ENCODE results near the gene TATDN2. TPM values are rescaled to one million over a fixed set of nuclear protein-coding genes. Genes with fewer than 3 reads are reported as not detected.

The TATDN2 gene
- total and polyA plus RNA-seq, 9 of the 15 experiments (the other 6 are each of a cell fraction or from before 2014, with no cell fraction given): 5.2 to 44.7 (median 25.8) TPM

DNA sequence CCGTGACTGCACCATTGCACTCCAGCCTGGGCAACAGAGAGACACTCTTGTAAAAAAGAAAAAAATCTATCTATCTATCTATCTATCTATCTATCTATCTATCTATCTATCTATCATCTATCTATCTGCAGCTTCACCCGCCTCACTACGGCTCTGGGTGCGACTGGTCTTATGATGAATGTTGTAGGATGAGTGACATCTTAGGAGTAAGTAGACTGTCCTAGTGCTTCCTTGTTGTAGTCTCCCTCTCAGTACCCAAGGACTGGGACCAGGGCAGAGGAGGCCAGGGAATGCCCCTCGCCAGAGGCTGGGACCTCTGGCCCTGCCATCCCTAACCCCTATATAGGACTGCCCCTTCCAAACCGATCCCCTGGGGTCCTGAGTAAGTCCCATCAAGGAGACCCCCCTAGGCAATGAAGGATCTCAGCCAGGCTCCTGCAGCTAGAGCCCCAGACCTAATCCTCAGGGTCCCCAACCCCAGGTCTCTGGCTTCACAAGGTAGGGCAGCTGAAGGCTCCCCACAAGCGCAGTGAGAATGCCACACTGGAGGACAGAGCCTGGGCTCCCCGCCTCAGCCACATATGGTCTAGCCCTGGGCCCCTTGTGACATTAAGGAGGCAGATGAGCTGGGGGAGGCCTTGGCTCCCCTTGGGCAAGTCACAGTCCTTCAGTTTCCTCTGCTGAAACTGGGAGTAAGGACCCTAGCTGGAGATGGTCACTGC, 73.5 kb downstream of the TATDN2 start (continued):
- no peak for TF ChIP-seq ZNF79 (CRISPR knock-in tag; IDR thresholded peaks at IDR 0.05; ENCODE audit: low read depth)
- no peak for TF ChIP-seq DDX20 (tag; IDR thresholded peaks at IDR 0.05; ENCODE audit: low read depth)
- no peak for TF ChIP-seq ZNF41 (CRISPR knock-in tag; conservative IDR thresholded peaks at IDR 0.05)
- no peak for TF ChIP-seq PHTF2 (CRISPR knock-in tag; IDR thresholded peaks at IDR 0.05)
- TF ChIP-seq RHOXF2B (CRISPR knock-in tag; conservative IDR thresholded peaks at IDR 0.05): no peak
- no peak for TF ChIP-seq ZNF76 (CRISPR knock-in tag; IDR thresholded peaks at IDR 0.05; ENCODE audit: borderline replicate concordance)
- no peak for TF ChIP-seq CSDE1 (IDR thresholded peaks at IDR 0.05)
- no peak for TF ChIP-seq ZEB2 (IDR thresholded peaks at IDR 0.05)
- TF ChIP-seq PRMT5 (CRISPR knock-in tag; IDR thresholded peaks at IDR 0.05): 0 out of 2 replicates have a peak, but pooled peaks have one; percentile 61
- TF ChIP-seq, protein P1, sequence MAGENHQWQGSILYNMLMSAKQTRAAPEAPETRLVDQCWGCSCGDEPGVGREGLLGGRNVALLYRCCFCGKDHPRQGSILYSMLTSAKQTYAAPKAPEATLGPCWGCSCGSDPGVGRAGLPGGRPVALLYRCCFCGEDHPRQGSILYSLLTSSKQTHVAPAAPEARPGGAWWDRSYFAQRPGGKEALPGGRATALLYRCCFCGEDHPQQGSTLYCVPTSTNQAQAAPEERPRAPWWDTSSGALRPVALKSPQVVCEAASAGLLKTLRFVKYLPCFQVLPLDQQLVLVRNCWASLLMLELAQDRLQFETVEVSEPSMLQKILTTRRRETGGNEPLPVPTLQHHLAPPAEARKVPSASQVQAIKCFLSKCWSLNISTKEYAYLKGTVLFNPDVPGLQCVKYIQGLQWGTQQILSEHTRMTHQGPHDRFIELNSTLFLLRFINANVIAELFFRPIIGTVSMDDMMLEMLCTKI (IDR thresholded peaks at IDR 0.05; ENCODE audit: partially characterized antibody): no peak
- TF ChIP-seq ZNF766 (CRISPR knock-in tag; conservative IDR thresholded peaks at IDR 0.05): no peak
- no peak for TF ChIP-seq ZNF12 (CRISPR knock-in tag; IDR thresholded peaks at IDR 0.05)
- no peak for TF ChIP-seq ARID2 (IDR thresholded peaks at IDR 0.05)
- no peak for TF ChIP-seq ZNF324 (CRISPR knock-in tag; IDR thresholded peaks at IDR 0.05)
- no peak for TF ChIP-seq PTTG1 (tag; IDR thresholded peaks at IDR 0.05; ENCODE audit: low read depth)
- TF ChIP-seq SP1 (CRISPR knock-in tag; IDR thresholded peaks at IDR 0.05): 0 out of 2 replicates have a peak, but pooled peaks have one; percentile 18
- TF ChIP-seq KAT7 (CRISPR knock-in tag; IDR thresholded peaks at IDR 0.05; ENCODE audit: borderline replicate concordance): no peak
- no peak for TF ChIP-seq TCF3 (CRISPR knock-in tag; IDR thresholded peaks at IDR 0.05)
- TF ChIP-seq RUNX1 (IDR thresholded peaks at IDR 0.05; ENCODE audit: low read depth): no peak
- no peak for TF ChIP-seq RBM22 (IDR thresholded peaks at IDR 0.05; ENCODE audit: low read depth, low read length, poor library complexity, severe bottlenecking)
- TF ChIP-seq, protein P2, sequence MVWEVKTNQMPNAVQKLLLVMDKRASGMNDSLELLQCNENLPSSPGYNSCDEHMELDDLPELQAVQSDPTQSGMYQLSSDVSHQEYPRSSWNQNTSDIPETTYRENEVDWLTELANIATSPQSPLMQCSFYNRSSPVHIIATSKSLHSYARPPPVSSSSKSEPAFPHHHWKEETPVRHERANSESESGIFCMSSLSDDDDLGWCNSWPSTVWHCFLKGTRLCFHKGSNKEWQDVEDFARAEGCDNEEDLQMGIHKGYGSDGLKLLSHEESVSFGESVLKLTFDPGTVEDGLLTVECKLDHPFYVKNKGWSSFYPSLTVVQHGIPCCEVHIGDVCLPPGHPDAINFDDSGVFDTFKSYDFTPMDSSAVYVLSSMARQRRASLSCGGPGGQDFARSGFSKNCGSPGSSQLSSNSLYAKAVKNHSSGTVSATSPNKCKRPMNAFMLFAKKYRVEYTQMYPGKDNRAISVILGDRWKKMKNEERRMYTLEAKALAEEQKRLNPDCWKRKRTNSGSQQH (CRISPR knock-in tag; IDR thresholded peaks at IDR 0.05): no peak
- TF ChIP-seq ZNF165 (CRISPR knock-in tag; IDR thresholded peaks at IDR 0.05; ENCODE audit: borderline replicate concordance): no peak
- TF ChIP-seq, protein P3, sequence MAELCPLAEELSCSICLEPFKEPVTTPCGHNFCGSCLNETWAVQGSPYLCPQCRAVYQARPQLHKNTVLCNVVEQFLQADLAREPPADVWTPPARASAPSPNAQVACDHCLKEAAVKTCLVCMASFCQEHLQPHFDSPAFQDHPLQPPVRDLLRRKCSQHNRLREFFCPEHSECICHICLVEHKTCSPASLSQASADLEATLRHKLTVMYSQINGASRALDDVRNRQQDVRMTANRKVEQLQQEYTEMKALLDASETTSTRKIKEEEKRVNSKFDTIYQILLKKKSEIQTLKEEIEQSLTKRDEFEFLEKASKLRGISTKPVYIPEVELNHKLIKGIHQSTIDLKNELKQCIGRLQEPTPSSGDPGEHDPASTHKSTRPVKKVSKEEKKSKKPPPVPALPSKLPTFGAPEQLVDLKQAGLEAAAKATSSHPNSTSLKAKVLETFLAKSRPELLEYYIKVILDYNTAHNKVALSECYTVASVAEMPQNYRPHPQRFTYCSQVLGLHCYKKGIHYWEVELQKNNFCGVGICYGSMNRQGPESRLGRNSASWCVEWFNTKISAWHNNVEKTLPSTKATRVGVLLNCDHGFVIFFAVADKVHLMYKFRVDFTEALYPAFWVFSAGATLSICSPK (IDR thresholded peaks at IDR 0.05; ENCODE audit: borderline replicate concordance): no peak
- TF ChIP-seq SRSF7 (optimal IDR thresholded peaks at IDR 0.05; ENCODE audit: low read depth, low read length): no peak
- TF ChIP-seq, protein P4, sequence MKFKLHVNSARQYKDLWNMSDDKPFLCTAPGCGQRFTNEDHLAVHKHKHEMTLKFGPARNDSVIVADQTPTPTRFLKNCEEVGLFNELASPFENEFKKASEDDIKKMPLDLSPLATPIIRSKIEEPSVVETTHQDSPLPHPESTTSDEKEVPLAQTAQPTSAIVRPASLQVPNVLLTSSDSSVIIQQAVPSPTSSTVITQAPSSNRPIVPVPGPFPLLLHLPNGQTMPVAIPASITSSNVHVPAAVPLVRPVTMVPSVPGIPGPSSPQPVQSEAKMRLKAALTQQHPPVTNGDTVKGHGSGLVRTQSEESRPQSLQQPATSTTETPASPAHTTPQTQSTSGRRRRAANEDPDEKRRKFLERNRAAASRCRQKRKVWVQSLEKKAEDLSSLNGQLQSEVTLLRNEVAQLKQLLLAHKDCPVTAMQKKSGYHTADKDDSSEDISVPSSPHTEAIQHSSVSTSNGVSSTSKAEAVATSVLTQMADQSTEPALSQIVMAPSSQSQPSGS (CRISPR knock-in tag; IDR thresholded peaks at IDR 0.05): no peak

Data from K562 (cell line).